ENCODE results near the gene EPB41L4B. TPM values are rescaled to one million over a fixed set of nuclear protein-coding genes. Genes with fewer than 3 reads are reported as not detected.

The EPB41L4B gene
- total and polyA plus RNA-seq, 2 of the 4 experiments (the other 2 are of a cell fraction): 0.36 to 0.54 TPM

- peak; percentile 57 for ATAC-seq (ENCODE audit: low read depth)
- Histone ChIP-seq H3K14ac (replicated peaks; ENCODE audit: low read depth, low read length) (no peak overlapping the region; the same call in 1 of the 2 replicates), H3K36me3 (ENCODE audit: control insufficient read depth, insufficient read depth, low read length) (no peaks in the 10 kb centered on the region), H2AFZ (replicated peaks; ENCODE audit: low read length, poor library complexity) (peak overlapping the region; percentile 50), H3K9me3 (ENCODE audit: control insufficient read depth, insufficient read depth, low read length) (no peaks in the 10 kb centered on the region), H3K56ac (ENCODE audit: extremely low read depth, insufficient read depth, low read length) (peak overlapping the region; percentile 33; the same call in 1 of the 2 replicates), H3K4me1 (ENCODE audit: control insufficient read depth, insufficient read depth, low read length) (peaks cover 24% of the 10 kb centered on the region), H3K27me3 (ENCODE audit: control insufficient read depth, insufficient read depth, low read length) (peaks cover 2% of the 10 kb centered on the region; the same call in 1 of the 2 replicates), H4K8ac (ENCODE audit: low read depth in 2 of 2, low read length in 2 of 2) (peak overlapping the region; percentile 1 to 75; a peak in 3 of 4 replicates), H2BK20ac (ENCODE audit: low read depth, low read length) (peak overlapping the region; percentile 55), H3K23ac (ENCODE audit: low read depth, low read length) (no peak overlapping the region; the same call in 1 of the 2 replicates), H3K9me1 (ENCODE audit: insufficient read depth, low read length) (peaks cover 18% of the 10 kb centered on the region; the same call in 1 of the 2 replicates), H3K79me1 (ENCODE audit: low read depth in 1 of 2, low read length in 2 of 2) (no peaks in the 10 kb centered on the region), H3K4me2 (ENCODE audit: low read depth, low read length) (peak overlapping the region; percentile 73), H2BK5ac (ENCODE audit: low read depth, low read length, poor library complexity, severe bottlenecking) (peak overlapping the region; percentile 81), H3K18ac (ENCODE audit: low read depth, low read length) (peak overlapping the region; percentile 61), H4K5ac (ENCODE audit: low read depth, low read length) (peak overlapping the region; percentile 34), H3K9ac (ENCODE audit: low read depth, low read length) (no peak overlapping the region), H4K91ac (ENCODE audit: insufficient read depth, low read depth, low read length) (peak overlapping the region; percentile 53; the same call in 1 of the 2 replicates), H3K4ac (ENCODE audit: low read depth, low read length) (peak overlapping the region; percentile 43), H3K4me3 (ENCODE audit: insufficient read depth, low read depth, low read length) (no peak overlapping the region), H2AK9ac (replicated peaks; ENCODE audit: low read depth, low read length, poor library complexity) (peak overlapping the region; percentile 26), H3K27ac (ENCODE audit: insufficient read depth, low read length) (peak overlapping the region; percentile 85), H2BK120ac (ENCODE audit: low read depth, low read length) (peak overlapping the region; percentile 38; the same call in 1 of the 2 replicates), H2BK15ac (ENCODE audit: low read depth, low read length) (peak overlapping the region; percentile 27; the same call in 2 of the 3 replicates), H4K20me1 (ENCODE audit: insufficient read depth, low read length) (no peaks in the 10 kb centered on the region), H2AK5ac (ENCODE audit: low read depth, low read length) (no peak overlapping the region; the same call in 1 of the 2 replicates)
- in situ Hi-C loops (cut with MboI; ENCODE audit: low sequenced_read_pairs): no loop called here
- no TSS peak for BruUV-seq (replicated peaks)
- ChIA-PET CTCF (interaction anchor here (0.5 to 1.4 kb wide), 4 partner anchors 14 to 872 kb away, joined by 3 read pairs; no protein-coding TSS in a partner anchor), POLR2A (ENCODE audit: unreplicated experiment) (no interaction called here)
- dilution Hi-C loops (cut with HindIII; ENCODE audit: low sequenced_read_pairs, unreplicated experiment): no loop called here
- TF ChIP-seq, protein P1, sequence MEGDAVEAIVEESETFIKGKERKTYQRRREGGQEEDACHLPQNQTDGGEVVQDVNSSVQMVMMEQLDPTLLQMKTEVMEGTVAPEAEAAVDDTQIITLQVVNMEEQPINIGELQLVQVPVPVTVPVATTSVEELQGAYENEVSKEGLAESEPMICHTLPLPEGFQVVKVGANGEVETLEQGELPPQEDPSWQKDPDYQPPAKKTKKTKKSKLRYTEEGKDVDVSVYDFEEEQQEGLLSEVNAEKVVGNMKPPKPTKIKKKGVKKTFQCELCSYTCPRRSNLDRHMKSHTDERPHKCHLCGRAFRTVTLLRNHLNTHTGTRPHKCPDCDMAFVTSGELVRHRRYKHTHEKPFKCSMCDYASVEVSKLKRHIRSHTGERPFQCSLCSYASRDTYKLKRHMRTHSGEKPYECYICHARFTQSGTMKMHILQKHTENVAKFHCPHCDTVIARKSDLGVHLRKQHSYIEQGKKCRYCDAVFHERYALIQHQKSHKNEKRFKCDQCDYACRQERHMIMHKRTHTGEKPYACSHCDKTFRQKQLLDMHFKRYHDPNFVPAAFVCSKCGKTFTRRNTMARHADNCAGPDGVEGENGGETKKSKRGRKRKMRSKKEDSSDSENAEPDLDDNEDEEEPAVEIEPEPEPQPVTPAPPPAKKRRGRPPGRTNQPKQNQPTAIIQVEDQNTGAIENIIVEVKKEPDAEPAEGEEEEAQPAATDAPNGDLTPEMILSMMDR (conservative IDR thresholded peaks at IDR 0.05; ENCODE audit: low read depth, low read length): 0 out of 2 replicates have a peak, but pooled peaks have one; percentile 1
- TF ChIP-seq BHLHE40 (IDR thresholded peaks at IDR 0.05; ENCODE audit: low read depth, low read length) (peak; percentile 10; the same call in 1 of the 2 replicates), SMC3 (IDR thresholded peaks at IDR 0.05; ENCODE audit: low read depth, low read length) (no peak)
- 80% methylated on average over 1 of the region's 7 CpGs; no CpG with 5 or more reads in 1 of the 2 experiments for WGBS, 2 experiments (ENCODE audit: extremely low coverage in 2 of 2, insufficient read length in 1 of 2)
- DNase-seq: peak; percentile 82
- intact Hi-C loops (cut with micrococcal nuclease): loop anchor here (10.0 kb wide), 1 partner anchor 139 kb away; the partner anchor contains the start of gene TMEM245
Measured at GRCh38 chr9:109253637-109254284, 67.1 kb downstream of the EPB41L4B start.

Data from IMR-90 (cell line).